HG02623 (cell line): Measurements from ENCODE around the gene BST1.

ENCODE experiments used
- ATAC-seq: cut with Tn5 transposase; IDR thresholded peaks from one replicate; pipeline ENCODE4 v1.9.1; 2021; ENCODE audit warnings: moderate library complexity; ENCODE audit not compliant: unreplicated experiment

Gene BST1

GRCh38 chr4:15776871-15777648 is 74.2 kb downstream of the BST1 start:
- no peak for ATAC-seq

GRCh38 chr4:15777697-15778288 is 74.9 kb downstream of the BST1 start:
- no peak for ATAC-seq

GRCh38 chr4:15778289-15779241 is 75.7 kb downstream of the BST1 start, which contains the start of gene CD38:
CD38 (plus strand) TSS chr4:15778328; CDS start chr4:15778415, 87 bp downstream.
- ATAC-seq, result peak; percentile 65

GRCh38 chr4:15779306-15779705 is 76.4 kb downstream of the BST1 start:
- no peak for ATAC-seq

GRCh38 chr4:15779809-15780208 is 76.9 kb downstream of the BST1 start:
- no peak for ATAC-seq

- no peak for ATAC-seq
Measured at GRCh38 chr4:15781427-15782095, 78.7 kb downstream of the BST1 start.
